A549 (cell line): ENCODE data around the gene HOXB8. TPM values are rescaled to one million over a fixed set of nuclear protein-coding genes. Genes with fewer than 3 reads are reported as not detected.

Experiments
- ATAC-seq, 2 experiments: fragments of 200-7000 bp in 1 of 2; fragments of >200 bp in 1 of 2; cut with Nextera tagmentation in 1 of 2; cut with Tn5 transposase in 1 of 2; 3 replicates each; pipeline versions ENCODE4 v1.8.0 to v1.9.1; 2018 to 2020; ENCODE audit warnings: mild to moderate bottlenecking in 1 of 2, moderate library complexity in 1 of 2
- CTCF ChIA-PET: fragments of 300-600 bp; sonication (Branson Sonifier 250); formaldehyde crosslinking; extraction: SDS; loops from one replicate; lab custom pipeline; 2021; ENCODE audit warnings: antibody characterized with exemption, inconsistent platforms; lab: Yijun Ruan, JAX
- POLR2A ChIA-PET: fragments of 350-600 bp; formaldehyde crosslinking; extraction: SDS; loops from one replicate; lab custom pipeline; 2021; ENCODE audit warnings: antibody characterized with exemption, inconsistent platforms; lab: Yijun Ruan, JAX
- DNase-seq, 2 experiments: peaks; one replicate each; pipeline versions ENCODE4 v3.0.0 to v3.0.0-alpha.2; 2011 to 2016; ENCODE audit warnings: low read depth in 1 of 2, low spot score in 1 of 2
- FAIRE-seq: peaks from 2 replicates; lab custom pipeline; 2011; peaks lifted over from hg19 to GRCh38; lab: Jason Lieb, UNC
- H3K27ac ChIP-seq, 2 experiments: fragments of >200 bp; sonication (Bioruptor Twin); formaldehyde crosslinking; 3 replicates each; pipeline ENCODE4 v1.5.1; 2016 to 2017
- H3K4me1 ChIP-seq: fragments of >200 bp; sonication (Bioruptor Twin); formaldehyde crosslinking; 3 replicates; pipeline ENCODE4 v1.6.1; 2016
- H3K4me2 ChIP-seq: fragments of >200 bp; sonication (Bioruptor Twin); formaldehyde crosslinking; 3 replicates; pipeline ENCODE4 v1.6.1; 2016
- H3K4me3 ChIP-seq: fragments of >200 bp; sonication (Bioruptor Twin); formaldehyde crosslinking; 3 replicates; pipeline ENCODE4 v1.5.1; 2016
- H3K9me3 ChIP-seq: fragments of >200 bp; sonication (Bioruptor Twin); formaldehyde crosslinking; 3 replicates; pipeline ENCODE4 v1.6.1; 2016
- CEBPB ChIP-seq, 2 experiments: fragments of >200 bp in 1 of 2; sonication (Bioruptor Twin) in 1 of 2; formaldehyde crosslinking in 1 of 2; IDR thresholded peaks; 2 replicates each; pipeline ENCODE4 v1.6.1; 2012 to 2016
- CHD4 ChIP-seq: fragments of 200-600 bp; sonication (generic); IDR thresholded peaks from 2 replicates; pipeline ENCODE4 v1.6.1; 2016; ENCODE audit warnings: antibody characterized with exemption, mild to moderate bottlenecking, borderline replicate concordance
- EHMT2 ChIP-seq: fragments of 200-600 bp; sonication (generic); IDR thresholded peaks from 2 replicates; pipeline ENCODE4 v1.6.1; 2016; ENCODE audit warnings: antibody characterized with exemption, low read depth, mild to moderate bottlenecking, moderate library complexity
- EP300 ChIP-seq, 2 experiments: fragments of >200 bp; sonication (Bioruptor Twin); formaldehyde crosslinking; IDR thresholded peaks; 2 replicates in 1 of 2; 3 replicates in 1 of 2; pipeline ENCODE4 v1.6.1; 2016 to 2017
- FOSB ChIP-seq: fragments of 250-450 bp; sonication (Bioruptor Pico); IDR thresholded peaks from 2 replicates; pipeline ENCODE4 v1.5.0; 2020; ENCODE audit warnings: mild to moderate bottlenecking, moderate library complexity
- FOSL2 ChIP-seq, 2 experiments: fragments of 450-650 bp in 1 of 2; fragments of >200 bp in 1 of 2; sonication (Bioruptor Twin) in 1 of 2; formaldehyde crosslinking; IDR thresholded peaks; 2 replicates each; pipeline versions ENCODE4 v1.5.0 to v1.6.1; 2016 to 2020; ENCODE audit warnings: mild to moderate bottlenecking in 1 of 2, moderate library complexity in 1 of 2
- HEYL ChIP-seq: fragments of 250-450 bp; sonication (Bioruptor Pico); IDR thresholded peaks from 2 replicates; pipeline ENCODE4 v1.8.0; 2021; ENCODE audit warnings: mild to moderate bottlenecking, moderate library complexity
- HOXA7 ChIP-seq: fragments of 250-450 bp; sonication (Bioruptor Pico); IDR thresholded peaks from 2 replicates; pipeline ENCODE4 v1.5.0; 2020; ENCODE audit warnings: mild to moderate bottlenecking, moderate library complexity
- JUN ChIP-seq, 2 experiments: fragments of >200 bp; sonication (Bioruptor Twin); formaldehyde crosslinking; IDR thresholded peaks; 2 replicates in 1 of 2; 3 replicates in 1 of 2; pipeline ENCODE4 v1.6.1; 2016 to 2017
- KDM5A ChIP-seq: fragments of 200-600 bp; sonication (generic); IDR thresholded peaks from 2 replicates; pipeline ENCODE4 v1.6.1; 2016; ENCODE audit warnings: antibody characterized with exemption, mild to moderate bottlenecking
- NFE2L2 ChIP-seq: fragments of 150-350 bp; conservative IDR thresholded peaks from 2 replicates; pipeline ENCODE4 v1.6.1; 2014; ENCODE audit warnings: low read length
- NR3C1 ChIP-seq: fragments of >200 bp; sonication (Bioruptor Twin); formaldehyde crosslinking; IDR thresholded peaks from 3 replicates; pipeline ENCODE4 v1.6.1; 2017
- POLR2A ChIP-seq: IDR thresholded peaks from 2 replicates; pipeline ENCODE4 v1.6.1; 2012; ENCODE audit warnings: mild to moderate bottlenecking, low read length
- POLR2AphosphoS2 ChIP-seq: conservative IDR thresholded peaks from 2 replicates; pipeline ENCODE4 v1.6.1; 2012; ENCODE audit warnings: low read length, improper control_type of control experiment, inconsistent platforms
- RCOR1 ChIP-seq: fragments of 150-350 bp; IDR thresholded peaks from 2 replicates; pipeline ENCODE4 v1.6.1; 2014; ENCODE audit warnings: antibody characterized with exemption, low read length, low read depth
- RFX5 ChIP-seq: fragments of 450-650 bp; IDR thresholded peaks from 2 replicates; pipeline ENCODE4 v1.7.1; 2014; ENCODE audit warnings: antibody characterized with exemption, mild to moderate bottlenecking, moderate library complexity
- SMC3 ChIP-seq: fragments of >200 bp; sonication (Bioruptor Twin); formaldehyde crosslinking; IDR thresholded peaks from 3 replicates; pipeline ENCODE4 v1.6.1; 2018; ENCODE audit warnings: inconsistent platforms
- SREBF2 ChIP-seq: fragments of 450-650 bp; IDR thresholded peaks from 2 replicates; pipeline ENCODE4 v1.6.1; 2014; ENCODE audit warnings: mild to moderate bottlenecking, moderate library complexity
- ZFP36 ChIP-seq: fragments of 450-650 bp; IDR thresholded peaks from 2 replicates; pipeline ENCODE4 v1.6.1; 2014; ENCODE audit warnings: borderline replicate concordance; ENCODE audit not compliant: partially characterized antibody
- WGBS: methylation state at CpG from one replicate; pipeline ENCODE4 v1.1.6; 2017; ENCODE audit errors: missing lambda C conversion rate; 5-methylcytosine and 5-hydroxymethylcytosine counted together
- polyA plus RNA-seq, 4 experiments: library from polyadenylated mRNA; depleted of rRNA in 3 of 4; stranded (reverse); fragments of >200 nt; fragmentation: RNase III in 1 of 4; extraction: RNeasy Plus Mini Kit Qiagen cat#74134 plus additional on column Dnase treatment in 1 of 4; gene quantifications; 2 replicates in 3 of 4; 3 replicates in 1 of 4; pipeline ENCODE4 v1.2.3, GENCODE V29; 2011 to 2017
- TF ChIP-seq, protein P1 (sequence below): fragments of 250-450 bp; sonication (Bioruptor Pico); IDR thresholded peaks from 2 replicates; pipeline ENCODE4 v1.5.0; 2020; ENCODE audit warnings: low read depth, mild to moderate bottlenecking, moderate library complexity
- TF ChIP-seq, protein P2 (sequence below): fragments of >200 bp; sonication (Bioruptor Twin); formaldehyde crosslinking; IDR thresholded peaks from 3 replicates; pipeline ENCODE4 v1.5.1; 2016
- TF ChIP-seq, protein P3 (sequence below): fragments of >200 bp; sonication (Bioruptor Twin); formaldehyde crosslinking; IDR thresholded peaks from 2 replicates; pipeline ENCODE4 v1.6.1; 2016
- TF ChIP-seq, protein P4 (sequence below): fragments of >200 bp; sonication (Bioruptor Twin); formaldehyde crosslinking; IDR thresholded peaks from 3 replicates; pipeline ENCODE4 v1.6.1; 2016

HOXB8 gene
- polyA plus RNA-seq, 2 of the 4 experiments (the other 2 are of a cell fraction) = 5.8 to 11.1 TPM

DNA sequence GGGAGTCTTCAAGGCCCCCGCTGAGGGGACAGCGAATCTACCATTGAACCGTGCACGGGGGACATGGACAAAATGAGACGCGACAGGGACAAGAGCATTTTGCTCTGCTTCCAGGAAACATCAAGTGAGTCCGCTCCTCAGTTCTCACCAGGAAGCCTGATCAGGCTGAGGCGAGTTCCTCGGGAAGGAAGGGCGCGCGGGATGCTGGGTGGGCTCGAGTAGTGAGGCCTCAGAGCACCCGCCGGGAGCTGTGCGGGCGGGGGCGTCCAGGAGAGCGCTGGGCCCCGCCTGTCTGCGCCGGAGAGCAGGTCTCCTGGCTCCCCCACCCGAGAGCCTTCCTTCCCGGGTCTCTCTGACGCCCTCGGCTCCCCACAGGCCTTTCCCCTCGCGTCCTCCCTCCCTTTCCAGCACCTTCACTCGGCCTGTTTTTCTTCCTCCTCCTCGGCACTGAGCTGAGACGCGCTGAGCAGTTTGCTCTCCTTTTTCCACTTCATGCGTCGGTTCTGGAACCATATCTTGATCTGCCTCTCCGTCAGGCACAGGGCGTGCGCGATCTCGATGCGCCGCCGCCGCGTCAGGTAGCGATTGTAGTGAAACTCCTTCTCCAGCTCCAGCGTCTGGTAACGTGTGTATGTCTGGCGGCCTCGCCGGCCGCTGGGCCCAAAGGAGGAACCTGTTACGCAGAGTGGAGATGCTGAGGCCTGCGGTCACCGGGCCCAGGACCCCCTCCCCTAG, 18.9 kb downstream of the HOXB8 start:
- Histone ChIP-seq H3K4me2 (no peak overlapping the region), H3K4me1 (peaks cover 24% of the 10 kb centered on the region), H3K9me3 (no peaks in the 10 kb centered on the region), H3K4me3 (no peak overlapping the region), H3K27ac (no peak overlapping the region)
- WGBS = 93% methylated on average over 51 of the region's 54 CpGs
- POLR2A ChIA-PET = interaction anchor here (1.4 kb wide), 1 partner anchor 8 kb away, joined by 3 read pairs; no protein-coding TSS in a partner anchor
- FAIRE-seq (no peak), DNase-seq (no peak), ATAC-seq (no peak)
- CTCF ChIA-PET = interaction anchor here (0.7 to 2.9 kb wide), 6 partner anchors 41 to 303 kb away, joined by 3 to 19 read pairs (median 5); no protein-coding TSS in a partner anchor
- TF ChIP-seq, protein P1, sequence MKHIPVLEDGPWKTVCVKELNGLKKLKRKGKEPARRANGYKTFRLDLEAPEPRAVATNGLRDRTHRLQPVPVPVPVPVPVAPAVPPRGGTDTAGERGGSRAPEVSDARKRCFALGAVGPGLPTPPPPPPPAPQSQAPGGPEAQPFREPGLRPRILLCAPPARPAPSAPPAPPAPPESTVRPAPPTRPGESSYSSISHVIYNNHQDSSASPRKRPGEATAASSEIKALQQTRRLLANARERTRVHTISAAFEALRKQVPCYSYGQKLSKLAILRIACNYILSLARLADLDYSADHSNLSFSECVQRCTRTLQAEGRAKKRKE = no peak
- TF ChIP-seq SREBF2 (no peak), FOSL2 (IDR thresholded peaks at IDR 0.05) (no peak), FOSL2 (CRISPR knock-in tag; IDR thresholded peaks at IDR 0.05) (no peak), NR3C1 (no peak), CHD4 (no peak), ZFP36 (no peak), POLR2AphosphoS2 (no peak), KDM5A (no peak), FOSB (no peak), JUN (IDR thresholded peaks at IDR 0.05) (no peak), SMC3 (no peak), EHMT2 (no peak), RCOR1 (no peak), CEBPB (IDR thresholded peaks at IDR 0.05) (no peak), EP300 (IDR thresholded peaks at IDR 0.05) (no peak)
- TF ChIP-seq, protein P2, sequence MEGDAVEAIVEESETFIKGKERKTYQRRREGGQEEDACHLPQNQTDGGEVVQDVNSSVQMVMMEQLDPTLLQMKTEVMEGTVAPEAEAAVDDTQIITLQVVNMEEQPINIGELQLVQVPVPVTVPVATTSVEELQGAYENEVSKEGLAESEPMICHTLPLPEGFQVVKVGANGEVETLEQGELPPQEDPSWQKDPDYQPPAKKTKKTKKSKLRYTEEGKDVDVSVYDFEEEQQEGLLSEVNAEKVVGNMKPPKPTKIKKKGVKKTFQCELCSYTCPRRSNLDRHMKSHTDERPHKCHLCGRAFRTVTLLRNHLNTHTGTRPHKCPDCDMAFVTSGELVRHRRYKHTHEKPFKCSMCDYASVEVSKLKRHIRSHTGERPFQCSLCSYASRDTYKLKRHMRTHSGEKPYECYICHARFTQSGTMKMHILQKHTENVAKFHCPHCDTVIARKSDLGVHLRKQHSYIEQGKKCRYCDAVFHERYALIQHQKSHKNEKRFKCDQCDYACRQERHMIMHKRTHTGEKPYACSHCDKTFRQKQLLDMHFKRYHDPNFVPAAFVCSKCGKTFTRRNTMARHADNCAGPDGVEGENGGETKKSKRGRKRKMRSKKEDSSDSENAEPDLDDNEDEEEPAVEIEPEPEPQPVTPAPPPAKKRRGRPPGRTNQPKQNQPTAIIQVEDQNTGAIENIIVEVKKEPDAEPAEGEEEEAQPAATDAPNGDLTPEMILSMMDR = no peak
- TF ChIP-seq, protein P3, sequence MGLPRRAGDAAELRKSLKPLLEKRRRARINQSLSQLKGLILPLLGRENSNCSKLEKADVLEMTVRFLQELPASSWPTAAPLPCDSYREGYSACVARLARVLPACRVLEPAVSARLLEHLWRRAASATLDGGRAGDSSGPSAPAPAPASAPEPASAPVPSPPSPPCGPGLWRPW = no peak
- TF ChIP-seq, protein P4, sequence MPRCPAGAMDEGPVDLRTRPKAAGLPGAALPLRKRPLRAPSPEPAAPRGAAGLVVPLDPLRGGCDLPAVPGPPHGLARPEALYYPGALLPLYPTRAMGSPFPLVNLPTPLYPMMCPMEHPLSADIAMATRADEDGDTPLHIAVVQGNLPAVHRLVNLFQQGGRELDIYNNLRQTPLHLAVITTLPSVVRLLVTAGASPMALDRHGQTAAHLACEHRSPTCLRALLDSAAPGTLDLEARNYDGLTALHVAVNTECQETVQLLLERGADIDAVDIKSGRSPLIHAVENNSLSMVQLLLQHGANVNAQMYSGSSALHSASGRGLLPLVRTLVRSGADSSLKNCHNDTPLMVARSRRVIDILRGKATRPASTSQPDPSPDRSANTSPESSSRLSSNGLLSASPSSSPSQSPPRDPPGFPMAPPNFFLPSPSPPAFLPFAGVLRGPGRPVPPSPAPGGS = no peak

DNA sequence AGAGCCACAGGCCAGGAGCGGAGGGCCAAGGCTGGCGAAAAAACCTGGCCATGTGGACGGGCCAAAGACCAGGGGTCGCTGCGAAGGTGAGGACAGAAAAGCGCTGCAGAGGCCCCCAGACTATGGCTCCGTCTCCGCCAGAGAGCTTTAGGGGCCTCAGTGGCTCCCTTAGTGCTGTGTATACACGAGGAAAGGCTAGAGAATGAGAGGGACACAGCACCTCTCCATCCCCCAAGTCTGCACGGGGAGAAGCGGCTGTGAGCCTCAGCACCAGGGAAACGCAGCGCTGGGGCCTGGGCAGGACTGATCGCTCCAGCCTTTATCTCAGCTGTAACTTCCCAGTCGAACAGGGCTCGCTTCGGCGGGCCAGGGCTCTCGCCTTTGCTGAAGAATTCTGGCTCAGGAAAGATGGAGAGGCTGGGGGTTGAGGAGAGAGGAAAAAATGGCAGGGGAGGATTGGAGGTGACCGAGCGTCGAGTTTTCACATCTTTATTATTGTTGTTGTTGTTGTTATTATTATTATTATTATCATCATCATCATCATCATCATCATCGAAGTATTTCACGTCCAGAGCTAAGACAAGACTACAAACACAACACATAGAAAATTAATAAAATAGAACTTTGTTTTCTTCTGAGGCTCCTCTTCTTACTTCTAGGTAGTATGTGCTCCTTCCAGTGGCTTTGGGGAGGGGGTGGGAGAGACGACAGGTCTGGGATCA, 19.7 kb downstream of the HOXB8 start:
- 89% methylated on average over 25 of the region's 25 CpGs for WGBS
- ATAC-seq (no peak), DNase-seq (no peak), FAIRE-seq (no peak)
- ChIA-PET POLR2A (interaction anchor here (1.4 kb wide), 1 partner anchor 9 kb away, joined by 3 read pairs; no protein-coding TSS in a partner anchor), CTCF (interaction anchor here (0.7 to 5.9 kb wide), 13 partner anchors 13 to 569 kb away, joined by 3 to 64 read pairs (median 7); no protein-coding TSS in a partner anchor)
- H3K9me3 ChIP-seq = no peaks in the 10 kb centered on the region
- H3K4me2 ChIP-seq = no peak overlapping the region
- no peak for TF ChIP-seq HEYL (CRISPR knock-in tag)
- no peak for TF ChIP-seq SMC3
- no peak for TF ChIP-seq HOXA7 (CRISPR knock-in tag)
- TF ChIP-seq NR3C1 = no peak
- no peak for TF ChIP-seq NFE2L2
- no peak for TF ChIP-seq POLR2A
- TF ChIP-seq, protein P3 = no peak
- TF ChIP-seq RFX5 = no peak
- TF ChIP-seq, all 56 proteins: peak for 0
- Histone ChIP-seq H3K4me3 (no peak overlapping the region), H3K27ac (no peak overlapping the region), H3K4me1 (peaks cover 17% of the 10 kb centered on the region)
